Vagina (tissue), 2 donors: Measurements from ENCODE around the gene SPATA16. TPM values are rescaled to one million over a fixed set of nuclear protein-coding genes. Genes with fewer than 3 reads are reported as not detected.
"Not testable (repeated sequence)": the region's sequence is repeated elsewhere in the genome, so short reads cannot be mapped to it uniquely, and the experiment has no call there.

Experiments used
- DNase-seq, 2 donors: peaks; one replicate each; pipeline ENCODE4 v3.0.0-alpha.2; 2017; ENCODE audit errors: extremely low spot score in 2 of 2
- H3K27ac ChIP-seq: fragments of 200-600 bp; sonication (generic); one replicate; pipeline ENCODE4 v1.5.1; 2019
- H3K27me3 ChIP-seq: fragments of 200-600 bp; sonication (generic); one replicate; pipeline ENCODE4 v1.5.1; 2019
- H3K36me3 ChIP-seq, 2 donors: fragments of 200-600 bp; sonication (generic); one replicate each; pipeline ENCODE4 v1.5.1; 2017 to 2019
- H3K4me1 ChIP-seq: fragments of 200-600 bp; sonication (generic); one replicate; pipeline ENCODE4 v1.5.1; 2019
- H3K4me3 ChIP-seq, 2 donors: fragments of 200-600 bp; sonication (generic); 1 replicate in 1 of 2; 2 replicates in 1 of 2; pipeline ENCODE4 v1.5.1; 2016 to 2019
- H3K9me3 ChIP-seq: fragments of 200-600 bp; sonication (generic); one replicate; pipeline ENCODE4 v1.5.1; 2019
- POLR2A ChIP-seq, 2 donors: fragments of 450-650 bp; IDR thresholded peaks; one replicate each; pipeline ENCODE4 v1.6.1; 2017; ENCODE audit warnings: antibody characterized with exemption in 2 of 2, mild to moderate bottlenecking in 2 of 2, moderate library complexity in 2 of 2
- POLR2AphosphoS5 ChIP-seq, 2 donors: sonication (generic); formaldehyde crosslinking; IDR thresholded peaks; one replicate each; pipeline ENCODE4 v1.9.0; 2017; ENCODE audit warnings: antibody characterized with exemption in 2 of 2, mild to moderate bottlenecking in 2 of 2, low read depth in 1 of 2; ENCODE audit not compliant: insufficient read depth in 1 of 2
- intact Hi-C: fragments of 100-400 bp; cut with DNase I; formaldehyde crosslinking; loops from one replicate; pipeline ENCODE4 v1.15.1; 2023
- total RNA-seq: library from RNA; depleted of rRNA; stranded (reverse); fragments of >200 nt; gene quantifications from one replicate; pipeline ENCODE4 v1.2.3, GENCODE V29; 2016
- TF ChIP-seq, protein P1 (sequence below), 3 experiments: fragments of 450-650 bp in 2 of 3; fragments of 200-600 bp in 1 of 3; sonication (generic) in 1 of 3; IDR thresholded peaks; one replicate each; pipeline ENCODE4 v1.5.1; 2017 to 2019; ENCODE audit warnings: antibody characterized with exemption in 3 of 3, mild to moderate bottlenecking in 2 of 3, moderate library complexity in 2 of 3

SPATA16 gene
- total RNA-seq, 1 donor from 2014 or later: not detected

DNA sequence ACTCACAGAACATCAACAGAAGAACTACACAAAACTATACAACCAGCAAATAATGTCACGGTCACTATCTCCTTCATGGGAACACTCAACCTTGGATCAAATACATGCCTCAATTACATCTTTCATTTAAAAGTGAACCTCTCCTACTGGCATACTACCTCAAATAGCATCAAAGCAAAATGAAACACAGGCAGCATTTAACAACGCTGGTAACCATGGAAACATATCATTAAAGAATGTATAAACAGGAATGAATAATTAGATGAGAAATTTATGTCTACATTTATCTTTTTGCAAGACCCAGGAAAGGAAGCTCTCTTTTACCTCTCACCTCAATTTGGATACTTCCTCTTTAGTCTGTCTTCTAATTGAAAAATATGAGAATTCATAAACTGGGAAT, 172.4 kb downstream of the SPATA16 start:
- Histone ChIP-seq H3K36me3 (no peaks in the 10 kb centered on the region), H3K27ac (no peak overlapping the region), H3K4me1 (no peaks in the 10 kb centered on the region), H3K9me3 (no peaks in the 10 kb centered on the region), H3K4me3 (no peak overlapping the region), H3K27me3 (no peaks in the 10 kb centered on the region)
- no peak for DNase-seq
- intact Hi-C loops: no loop called here
- TF ChIP-seq POLR2AphosphoS5 (IDR thresholded peaks at IDR 0.05; ENCODE audit: insufficient read depth in 1 of 2, low read depth in 1 of 2) (no peak), POLR2A (IDR thresholded peaks at IDR 0.05) (no peak)
- TF ChIP-seq, protein P1, sequence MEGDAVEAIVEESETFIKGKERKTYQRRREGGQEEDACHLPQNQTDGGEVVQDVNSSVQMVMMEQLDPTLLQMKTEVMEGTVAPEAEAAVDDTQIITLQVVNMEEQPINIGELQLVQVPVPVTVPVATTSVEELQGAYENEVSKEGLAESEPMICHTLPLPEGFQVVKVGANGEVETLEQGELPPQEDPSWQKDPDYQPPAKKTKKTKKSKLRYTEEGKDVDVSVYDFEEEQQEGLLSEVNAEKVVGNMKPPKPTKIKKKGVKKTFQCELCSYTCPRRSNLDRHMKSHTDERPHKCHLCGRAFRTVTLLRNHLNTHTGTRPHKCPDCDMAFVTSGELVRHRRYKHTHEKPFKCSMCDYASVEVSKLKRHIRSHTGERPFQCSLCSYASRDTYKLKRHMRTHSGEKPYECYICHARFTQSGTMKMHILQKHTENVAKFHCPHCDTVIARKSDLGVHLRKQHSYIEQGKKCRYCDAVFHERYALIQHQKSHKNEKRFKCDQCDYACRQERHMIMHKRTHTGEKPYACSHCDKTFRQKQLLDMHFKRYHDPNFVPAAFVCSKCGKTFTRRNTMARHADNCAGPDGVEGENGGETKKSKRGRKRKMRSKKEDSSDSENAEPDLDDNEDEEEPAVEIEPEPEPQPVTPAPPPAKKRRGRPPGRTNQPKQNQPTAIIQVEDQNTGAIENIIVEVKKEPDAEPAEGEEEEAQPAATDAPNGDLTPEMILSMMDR (IDR thresholded peaks at IDR 0.05): no peak

- Histone ChIP-seq H3K4me1 (no peaks in the 10 kb centered on the region), H3K27me3 (no peaks in the 10 kb centered on the region), H3K36me3 (no peaks in the 10 kb centered on the region), H3K27ac (no peak overlapping the region), H3K4me3 (no peak overlapping the region), H3K9me3 (no peaks in the 10 kb centered on the region)
- no peak for TF ChIP-seq POLR2AphosphoS5 (IDR thresholded peaks at IDR 0.05; ENCODE audit: insufficient read depth in 1 of 2, low read depth in 1 of 2)
- TF ChIP-seq POLR2A (IDR thresholded peaks at IDR 0.05): no peak
- TF ChIP-seq, protein P1 (IDR thresholded peaks at IDR 0.05): no peak
- no peak for DNase-seq
- intact Hi-C loops: no loop called here
These were observed 175.8 kb downstream of the SPATA16 start for GRCh38 chr3:172965256-172965655.

DNA sequence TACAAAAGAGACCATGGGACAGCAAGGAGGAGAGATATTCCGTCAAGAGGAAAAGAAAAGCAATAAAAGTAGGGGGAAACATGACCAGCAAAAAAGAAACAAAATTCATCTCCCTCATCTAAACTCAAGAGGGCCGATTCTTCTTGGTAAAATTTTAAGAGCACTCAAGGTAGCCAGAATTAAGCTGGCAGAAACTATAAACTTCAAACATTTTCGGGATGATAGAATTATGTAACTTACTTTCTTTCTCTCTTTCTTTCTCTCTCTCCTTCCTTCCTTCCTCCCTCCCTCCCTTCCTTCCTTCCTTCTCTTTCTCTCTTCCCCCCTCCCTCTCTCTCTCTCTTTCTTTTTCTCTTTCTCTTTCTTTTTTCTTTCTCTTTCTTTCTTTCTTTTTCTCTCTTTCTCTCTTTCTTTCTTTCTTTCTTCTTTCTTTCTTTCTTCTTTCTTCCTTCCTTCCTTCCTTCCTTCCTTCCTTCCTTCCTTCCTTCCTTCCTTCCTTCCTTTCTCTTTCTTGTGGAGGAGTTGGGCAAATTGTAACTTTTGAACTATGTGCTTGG, 180.3 kb downstream of the SPATA16 start:
- H3K4me1 ChIP-seq, H3K36me3 ChIP-seq, DNase-seq, intact Hi-C loops, H3K27me3 ChIP-seq, H3K9me3 ChIP-seq, H3K4me3 ChIP-seq, H3K27ac ChIP-seq: not testable (repeated sequence)

GRCh38 chr3:172958565-172958964, 182.5 kb downstream of the SPATA16 start:
- intact Hi-C loops: no loop called here
- Histone ChIP-seq H3K27me3 (no peaks in the 10 kb centered on the region), H3K4me3 (no peak overlapping the region), H3K4me1 (no peaks in the 10 kb centered on the region), H3K36me3 (no peaks in the 10 kb centered on the region), H3K27ac (no peak overlapping the region), H3K9me3 (no peaks in the 10 kb centered on the region)
- no peak for DNase-seq
- no peak for TF ChIP-seq POLR2A (IDR thresholded peaks at IDR 0.05)
- no peak for TF ChIP-seq POLR2AphosphoS5 (IDR thresholded peaks at IDR 0.05; ENCODE audit: insufficient read depth in 1 of 2, low read depth in 1 of 2)
- TF ChIP-seq, protein P1 (IDR thresholded peaks at IDR 0.05): no peak

- H3K36me3 ChIP-seq: no peaks in the 10 kb centered on the region
- intact Hi-C loops: no loop called here
- H3K27me3 ChIP-seq: no peaks in the 10 kb centered on the region
- no peak for DNase-seq
- no peak overlapping the region for H3K27ac ChIP-seq
- no peaks in the 10 kb centered on the region for H3K9me3 ChIP-seq
- H3K4me1 ChIP-seq: no peaks in the 10 kb centered on the region
- TF ChIP-seq POLR2AphosphoS5 (IDR thresholded peaks at IDR 0.05; ENCODE audit: insufficient read depth in 1 of 2, low read depth in 1 of 2) (no peak), POLR2A (IDR thresholded peaks at IDR 0.05) (no peak)
- TF ChIP-seq, protein P1 (IDR thresholded peaks at IDR 0.05): no peak
- H3K4me3 ChIP-seq: no peak overlapping the region
These were observed 187.5 kb downstream of the SPATA16 start for GRCh38 chr3:172953571-172953970.
